GM12875 (cell line): Measurements from ENCODE around the gene RNASE7.

ENCODE experiments used
- H3K4me3 ChIP-seq: one replicate; pipeline ENCODE4 v1.5.1; 2011; ENCODE audit warnings: low read depth, low read length, control low read depth
- TF ChIP-seq, protein P1 (sequence below): IDR thresholded peaks from 2 replicates; pipeline ENCODE4 v1.5.1; 2011; ENCODE audit warnings: low read depth, mild to moderate bottlenecking, control low read depth, inconsistent platforms, low read length, moderate library complexity, borderline replicate concordance; ENCODE audit not compliant: insufficient read depth

Gene RNASE7

DNA sequence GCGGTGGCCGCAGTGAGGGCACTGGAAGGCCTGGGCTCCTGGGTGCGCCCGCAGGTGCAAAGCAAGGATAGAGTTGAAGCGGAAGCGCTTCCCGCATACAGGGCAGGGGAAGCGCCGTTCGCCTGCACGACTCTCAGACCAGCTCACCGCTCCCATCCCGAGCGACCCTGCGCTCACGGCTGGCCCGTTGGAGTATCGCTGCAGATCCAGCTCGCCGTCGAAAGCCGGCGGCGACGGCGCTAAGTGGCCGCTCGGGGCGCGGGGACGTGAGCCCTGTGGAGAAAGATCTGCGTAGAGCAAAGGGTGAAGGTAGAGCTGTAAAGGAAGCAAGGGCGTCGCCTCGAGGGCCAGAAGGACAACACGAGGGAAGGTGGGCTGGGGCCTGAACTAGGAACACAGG lies 50.9 kb downstream of the RNASE7 start:
- H3K4me3 ChIP-seq, result no peak overlapping the region

More for the DNA sequence above, 50.9 kb downstream of the RNASE7 start:
- TF ChIP-seq, protein P1, sequence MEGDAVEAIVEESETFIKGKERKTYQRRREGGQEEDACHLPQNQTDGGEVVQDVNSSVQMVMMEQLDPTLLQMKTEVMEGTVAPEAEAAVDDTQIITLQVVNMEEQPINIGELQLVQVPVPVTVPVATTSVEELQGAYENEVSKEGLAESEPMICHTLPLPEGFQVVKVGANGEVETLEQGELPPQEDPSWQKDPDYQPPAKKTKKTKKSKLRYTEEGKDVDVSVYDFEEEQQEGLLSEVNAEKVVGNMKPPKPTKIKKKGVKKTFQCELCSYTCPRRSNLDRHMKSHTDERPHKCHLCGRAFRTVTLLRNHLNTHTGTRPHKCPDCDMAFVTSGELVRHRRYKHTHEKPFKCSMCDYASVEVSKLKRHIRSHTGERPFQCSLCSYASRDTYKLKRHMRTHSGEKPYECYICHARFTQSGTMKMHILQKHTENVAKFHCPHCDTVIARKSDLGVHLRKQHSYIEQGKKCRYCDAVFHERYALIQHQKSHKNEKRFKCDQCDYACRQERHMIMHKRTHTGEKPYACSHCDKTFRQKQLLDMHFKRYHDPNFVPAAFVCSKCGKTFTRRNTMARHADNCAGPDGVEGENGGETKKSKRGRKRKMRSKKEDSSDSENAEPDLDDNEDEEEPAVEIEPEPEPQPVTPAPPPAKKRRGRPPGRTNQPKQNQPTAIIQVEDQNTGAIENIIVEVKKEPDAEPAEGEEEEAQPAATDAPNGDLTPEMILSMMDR, result no peak
